Stomach smooth muscle (tissue), 2 donors: ENCODE data around the gene PTPRN2.

Experiments
- H3K27ac ChIP-seq: one replicate; pipeline ENCODE4 v1.7.0; 2013; ENCODE audit warnings: mild to moderate bottlenecking, low read length, inconsistent platforms
- H3K27me3 ChIP-seq, 2 donors: one replicate each; pipeline ENCODE4 v1.7.0; 2013; ENCODE audit warnings: low read length in 2 of 2; ENCODE audit not compliant: insufficient read depth in 2 of 2, control insufficient read depth in 1 of 2
- H3K36me3 ChIP-seq, 2 donors: one replicate each; pipeline ENCODE4 v1.7.0; 2013; ENCODE audit warnings: low read length in 2 of 2; ENCODE audit not compliant: control insufficient read depth in 2 of 2, insufficient read depth in 2 of 2
- H3K4me1 ChIP-seq: one replicate; pipeline ENCODE4 v1.7.0; 2013; ENCODE audit warnings: low read length; ENCODE audit not compliant: control insufficient read depth, insufficient read depth
- H3K4me3 ChIP-seq, 2 donors: one replicate each; pipeline ENCODE4 v1.7.0; 2013; ENCODE audit warnings: low read length in 2 of 2
- H3K9ac ChIP-seq, 2 donors: one replicate each; pipeline ENCODE4 v1.7.0; 2013; ENCODE audit warnings: low read length in 2 of 2, mild to moderate bottlenecking in 1 of 2
- H3K9me3 ChIP-seq, 2 donors: one replicate each; pipeline ENCODE4 v1.7.0; 2013; ENCODE audit warnings: low read length in 2 of 2; ENCODE audit not compliant: control insufficient read depth in 2 of 2
- donor health status: healthy.
- donor health status: Pancreatic carcinoma.

The PTPRN2 gene

DNA sequence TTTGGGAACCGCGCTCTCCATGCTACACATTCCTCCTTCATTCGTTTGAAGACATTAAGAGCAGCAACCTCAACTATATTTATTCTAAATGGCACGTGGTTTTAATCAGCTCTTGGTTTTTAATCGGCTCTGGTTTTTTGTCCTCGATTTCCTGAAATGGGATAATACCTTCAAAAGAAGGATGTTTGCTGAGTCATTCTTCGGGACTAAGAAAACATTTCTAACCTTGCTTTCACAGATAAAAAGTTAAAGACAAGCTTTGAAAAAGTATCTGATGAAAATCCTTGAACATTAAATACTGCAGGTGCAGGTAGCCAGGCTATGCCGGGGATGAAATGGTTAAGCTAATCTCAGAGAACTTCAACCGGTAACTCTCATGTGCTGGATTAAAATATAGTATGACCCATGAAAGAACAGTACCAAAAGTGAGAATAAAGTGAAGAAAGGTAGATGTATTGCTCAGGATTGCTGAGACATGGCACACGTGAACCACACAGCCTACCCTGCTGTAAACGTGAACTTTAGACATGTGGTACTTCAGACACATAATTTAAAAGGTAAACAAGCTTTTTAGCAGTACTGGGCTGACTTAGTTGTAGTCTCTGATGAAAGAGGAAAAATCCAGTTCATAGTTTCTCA lies 89.1 kb downstream of the PTPRN2 start:
- H3K9ac ChIP-seq: no peak overlapping the region

DNA sequence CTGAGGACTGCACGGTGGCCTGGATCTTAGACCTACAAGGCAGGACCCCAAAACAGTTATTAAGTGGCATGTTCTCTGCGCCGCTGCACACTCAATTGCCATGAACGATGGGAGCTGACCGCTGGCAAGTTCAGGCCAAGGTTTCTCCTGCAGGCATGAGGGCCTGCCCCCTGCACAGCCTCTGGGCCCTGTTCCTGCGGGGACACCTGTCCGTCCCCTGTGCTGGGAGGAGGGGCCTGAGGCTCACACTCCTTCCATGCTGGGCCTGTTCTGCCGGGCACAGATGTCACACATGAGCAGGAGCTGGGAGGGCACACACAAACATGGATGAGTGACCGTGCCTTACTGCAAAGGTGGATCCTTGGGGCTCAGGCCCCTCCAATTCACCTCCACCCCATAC lies 90.0 kb downstream of the PTPRN2 start:
- Histone ChIP-seq H3K4me3 (no peak overlapping the region), H3K4me1 (peaks cover 3% of the 10 kb centered on the region), H3K9ac (no peak overlapping the region), H3K36me3 (no peaks in the 10 kb centered on the region), H3K27me3 (peaks cover 14 to 20% of the 10 kb centered on the region in 2 donors), H3K27ac (no peak overlapping the region), H3K9me3 (no peaks in the 10 kb centered on the region)

More for the DNA sequence above, 89.1 kb downstream of the PTPRN2 start:
- Histone ChIP-seq H3K9me3 (no peaks in the 10 kb centered on the region), H3K4me1 (peaks cover 3% of the 10 kb centered on the region), H3K27ac (no peak overlapping the region), H3K27me3 (peaks cover 16 to 20% of the 10 kb centered on the region in 2 donors), H3K4me3 (no peak overlapping the region), H3K36me3 (no peaks in the 10 kb centered on the region)

DNA sequence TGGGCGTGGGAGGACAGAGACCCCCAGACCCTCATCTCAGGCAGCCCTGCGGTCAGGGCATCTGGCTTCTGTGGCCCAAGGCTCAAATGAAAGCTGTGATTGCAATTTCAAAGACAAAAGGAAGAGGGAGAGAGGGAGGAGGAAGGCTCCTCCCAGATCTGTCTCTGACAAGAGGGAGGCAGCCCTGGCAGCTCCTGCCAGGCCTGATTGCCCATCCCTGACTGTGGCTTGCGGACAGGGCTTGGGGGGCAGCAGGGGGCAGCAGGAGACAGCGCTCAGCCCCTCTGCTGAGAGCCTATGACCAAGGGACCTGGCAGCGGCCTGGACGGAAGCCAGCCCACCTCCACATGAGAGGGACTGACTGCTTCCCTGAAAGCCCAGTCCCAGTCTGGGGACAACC lies 91.8 kb downstream of the PTPRN2 start:
- Histone ChIP-seq H3K9me3 (no peaks in the 10 kb centered on the region), H3K36me3 (no peaks in the 10 kb centered on the region), H3K27ac (no peak overlapping the region), H3K4me3 (no peak overlapping the region), H3K4me1 (peaks cover 3% of the 10 kb centered on the region), H3K27me3 (peaks cover 16 to 25% of the 10 kb centered on the region in 2 donors), H3K9ac (no peak overlapping the region)

DNA sequence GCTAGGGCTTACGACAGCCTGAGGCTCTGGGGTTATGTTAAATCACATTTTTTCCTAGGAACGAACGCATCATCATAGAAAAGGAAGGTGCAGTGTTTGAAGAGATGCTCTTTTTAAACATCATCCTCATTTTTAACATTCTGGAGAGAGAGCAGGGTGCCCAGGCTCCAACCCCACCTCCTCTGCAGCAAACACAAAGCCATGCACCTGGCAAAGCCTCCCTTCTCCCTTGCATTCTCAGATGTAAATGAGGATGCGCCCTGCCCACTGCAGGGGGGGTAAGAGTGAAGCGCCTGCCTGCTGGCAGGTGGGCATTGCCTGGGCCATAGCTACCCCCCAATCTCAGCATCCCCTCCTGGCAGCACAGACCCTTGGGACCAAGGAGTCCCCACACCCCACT lies 92.4 kb downstream of the PTPRN2 start:
- Histone ChIP-seq H3K9ac (no peak overlapping the region), H3K27me3 (peaks cover 20 to 28% of the 10 kb centered on the region in 2 donors), H3K27ac (no peak overlapping the region), H3K9me3 (no peaks in the 10 kb centered on the region), H3K36me3 (no peaks in the 10 kb centered on the region), H3K4me1 (peaks cover 3% of the 10 kb centered on the region), H3K4me3 (no peak overlapping the region)

DNA sequence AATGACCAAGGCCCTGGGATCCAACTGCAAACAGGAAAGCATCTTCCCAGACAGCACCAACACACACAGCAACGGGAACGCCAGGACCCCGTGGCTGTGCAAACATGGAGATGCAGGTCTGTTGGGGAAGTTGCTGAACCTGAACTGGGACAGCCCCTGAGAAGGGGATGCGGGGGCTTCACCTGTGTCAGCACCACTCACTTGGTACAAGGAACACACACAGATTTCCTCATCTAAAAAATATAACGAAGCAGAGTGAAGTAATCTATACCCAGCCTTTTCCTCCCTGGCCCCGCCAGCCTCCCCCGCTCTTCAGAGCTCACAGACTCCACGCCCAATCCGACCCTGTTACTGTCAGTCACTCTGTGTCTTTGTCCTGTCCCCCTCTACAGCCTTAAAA lies 93.0 kb downstream of the PTPRN2 start:
- no peak overlapping the region for H3K9ac ChIP-seq
- H3K27ac ChIP-seq: no peak overlapping the region
- peaks cover 21 to 28% of the 10 kb centered on the region in 2 donors for H3K27me3 ChIP-seq
- no peaks in the 10 kb centered on the region for H3K9me3 ChIP-seq
- no peak overlapping the region for H3K4me3 ChIP-seq
- peaks cover 3% of the 10 kb centered on the region for H3K4me1 ChIP-seq
- H3K36me3 ChIP-seq: no peaks in the 10 kb centered on the region

DNA sequence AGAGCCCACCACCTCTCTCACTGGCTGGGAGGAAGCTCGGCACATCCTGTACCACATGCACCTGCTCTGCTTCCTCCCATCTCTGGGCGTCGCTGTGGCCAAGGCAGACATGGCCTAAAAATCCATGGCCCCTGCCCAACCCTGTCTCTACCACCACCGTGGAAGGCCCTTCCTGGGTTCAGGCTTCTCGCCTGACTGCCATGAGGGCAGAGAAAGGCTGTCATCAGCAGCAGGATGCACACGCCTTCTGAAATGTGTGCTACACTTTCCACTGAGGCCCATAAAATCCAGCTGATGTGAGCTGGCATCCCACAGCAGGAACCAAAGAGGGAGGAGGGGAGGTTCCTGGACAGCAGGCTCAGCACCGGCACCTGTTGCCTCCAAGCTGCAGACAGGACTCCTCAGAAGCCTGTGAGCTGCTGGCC lies 93.4 kb downstream of the PTPRN2 start:
- Histone ChIP-seq H3K9me3 (no peaks in the 10 kb centered on the region), H3K4me3 (no peak overlapping the region), H3K36me3 (no peaks in the 10 kb centered on the region), H3K27me3 (peaks cover 21 to 28% of the 10 kb centered on the region in 2 donors), H3K4me1 (peaks cover 3% of the 10 kb centered on the region), H3K9ac (no peak overlapping the region), H3K27ac (no peak overlapping the region)

DNA sequence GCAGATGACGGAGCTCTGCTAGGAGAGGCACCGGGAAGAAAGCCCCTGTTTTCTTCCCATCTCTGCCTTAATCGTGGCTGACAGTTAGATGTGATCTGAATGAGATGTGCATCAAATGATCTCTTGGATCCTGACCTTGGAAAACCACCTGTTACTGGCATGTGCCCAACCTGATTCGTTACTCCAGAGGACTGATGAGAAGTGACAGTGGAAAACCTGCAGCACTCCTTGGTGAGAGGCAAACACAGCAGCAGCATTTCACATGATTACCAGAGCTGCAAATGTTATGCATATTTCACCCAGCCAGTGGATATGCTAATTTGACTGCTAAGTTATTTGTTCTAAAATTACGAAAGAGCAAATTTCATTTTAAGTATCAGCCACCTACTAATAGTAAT lies 95.3 kb downstream of the PTPRN2 start:
- peaks cover 3% of the 10 kb centered on the region for H3K4me1 ChIP-seq
- H3K27me3 ChIP-seq: peaks cover 19 to 24% of the 10 kb centered on the region in 2 donors
- H3K9ac ChIP-seq: no peak overlapping the region
- no peaks in the 10 kb centered on the region for H3K36me3 ChIP-seq
- no peak overlapping the region for H3K27ac ChIP-seq
- H3K9me3 ChIP-seq: no peaks in the 10 kb centered on the region
- no peak overlapping the region for H3K4me3 ChIP-seq

DNA sequence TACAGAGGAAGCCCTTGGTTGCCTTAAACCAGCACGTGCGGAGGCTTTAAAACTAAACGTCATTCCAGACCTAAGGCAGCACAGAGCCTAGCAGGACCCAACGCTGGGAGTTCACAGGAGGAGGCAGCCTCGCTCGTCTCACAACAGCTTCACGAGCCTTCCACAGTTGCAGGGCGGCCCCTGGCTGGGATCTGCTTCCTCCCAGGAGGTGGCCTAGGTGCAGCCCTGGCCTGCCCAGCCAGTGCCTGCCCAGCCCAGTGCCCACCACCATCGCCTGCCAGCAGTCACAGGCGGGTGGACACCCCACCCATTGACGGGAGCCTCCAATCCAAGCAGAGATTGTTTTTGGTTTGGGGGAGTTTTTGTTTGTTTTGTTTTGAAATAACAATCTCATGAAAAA lies 96.5 kb downstream of the PTPRN2 start:
- Histone ChIP-seq H3K4me3 (no peak overlapping the region), H3K9ac (no peak overlapping the region), H3K4me1 (peaks cover 3% of the 10 kb centered on the region), H3K27ac (no peak overlapping the region), H3K9me3 (peaks cover 0 to 3% of the 10 kb centered on the region in 2 donors), H3K27me3 (peaks cover 19 to 28% of the 10 kb centered on the region in 2 donors), H3K36me3 (no peaks in the 10 kb centered on the region)

DNA sequence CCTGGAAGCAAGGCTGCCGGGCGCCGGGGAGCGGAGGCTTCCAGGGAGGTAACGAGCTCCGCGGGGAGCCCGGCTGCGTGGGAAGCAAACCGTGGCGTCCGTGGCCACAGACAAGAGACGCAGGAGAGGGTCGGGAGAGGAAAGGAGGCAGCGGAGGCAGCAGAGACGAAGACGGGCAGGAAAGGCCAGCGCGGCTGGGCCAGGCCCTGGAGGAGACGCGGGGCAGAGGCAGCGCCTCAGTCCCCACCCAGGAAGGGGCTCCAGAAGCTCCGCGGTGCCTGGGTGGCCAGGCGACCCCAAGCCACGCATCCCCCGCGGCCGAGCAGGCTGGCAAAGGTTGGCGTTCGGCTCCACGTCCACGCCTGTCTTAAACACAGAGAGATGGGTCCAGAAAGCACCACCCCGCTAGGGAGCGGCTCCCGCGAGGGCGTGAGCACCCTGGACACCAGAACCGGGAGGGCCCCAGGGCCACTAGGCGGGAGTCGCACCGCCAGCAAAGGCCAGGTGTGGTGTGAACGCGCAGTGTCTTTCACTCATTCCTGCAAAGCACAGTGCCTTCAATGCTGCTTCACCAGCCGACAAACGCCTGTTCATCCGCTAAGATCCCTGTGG lies 97.3 kb downstream of the PTPRN2 start:
- H3K36me3 ChIP-seq: no peaks in the 10 kb centered on the region
- H3K9ac ChIP-seq: no peak overlapping the region
- no peak overlapping the region for H3K4me3 ChIP-seq
- H3K27ac ChIP-seq: no peak overlapping the region
- no peaks in the 10 kb centered on the region for H3K4me1 ChIP-seq
- H3K27me3 ChIP-seq: peaks cover 14 to 21% of the 10 kb centered on the region in 2 donors
- H3K9me3 ChIP-seq: peaks cover 0 to 3% of the 10 kb centered on the region in 2 donors

DNA sequence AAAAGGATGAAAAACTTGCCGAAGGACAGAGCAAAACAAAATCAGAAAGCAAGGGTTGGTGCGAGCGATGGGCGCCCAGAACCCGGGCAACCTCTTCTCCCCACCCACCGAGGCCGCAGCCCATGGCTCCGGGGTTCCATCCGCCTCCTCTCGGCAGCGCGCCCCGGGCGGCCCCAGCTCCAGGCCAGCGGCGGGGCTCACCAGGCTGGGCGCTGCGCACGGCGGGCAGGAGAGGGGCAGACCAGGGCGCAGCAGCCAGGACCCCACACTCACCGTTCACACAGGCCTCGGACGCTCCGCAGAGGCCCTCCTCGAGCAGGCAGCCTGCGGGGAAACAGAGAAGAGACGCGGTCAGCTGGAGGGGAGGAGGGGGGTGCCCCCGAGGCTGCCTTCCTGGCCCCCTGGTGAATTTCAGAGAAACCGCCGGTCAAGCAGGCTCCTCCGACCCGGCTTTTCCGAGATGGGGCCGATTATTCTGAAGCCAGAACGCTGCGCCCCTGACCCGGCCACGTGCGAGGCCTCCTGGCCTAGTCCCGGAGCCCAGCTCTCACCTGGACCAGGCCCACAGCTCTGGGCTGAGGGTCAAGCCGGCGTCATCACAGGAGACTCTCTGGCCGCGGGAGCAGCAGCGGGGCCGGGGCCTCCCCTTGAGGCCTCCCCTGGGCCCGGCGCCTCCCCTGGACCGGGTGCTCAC lies 98.0 kb downstream of the PTPRN2 start:
- Histone ChIP-seq H3K4me1 (no peaks in the 10 kb centered on the region), H3K36me3 (no peaks in the 10 kb centered on the region), H3K9me3 (peaks cover 0 to 3% of the 10 kb centered on the region in 2 donors), H3K27ac (no peak overlapping the region), H3K4me3 (no peak overlapping the region), H3K9ac (no peak overlapping the region), H3K27me3 (peaks cover 11 to 15% of the 10 kb centered on the region in 2 donors)
